CD4-positive, alpha-beta memory T cell (primary cell): Measurements from ENCODE around the gene NHLRC4. TPM values are rescaled to one million over a fixed set of nuclear protein-coding genes. Genes with fewer than 3 reads are reported as not detected.

Experiments
- CTCF ChIA-PET: fragments of 350-600 bp; sonication (Branson Sonifier 250); formaldehyde crosslinking; loops from one replicate; lab custom pipeline; 2021; ENCODE audit warnings: inconsistent platforms; ENCODE audit not compliant: partially characterized antibody; lab: Charles Lee
- POLR2A ChIA-PET: fragments of 350-600 bp; sonication (Branson Sonifier 250); formaldehyde crosslinking; loops from one replicate; lab custom pipeline; 2021; ENCODE audit not compliant: partially characterized antibody; lab: Charles Lee
- DNase-seq, 5 donors: peaks; one replicate each; pipeline versions ENCODE4 v3.0.0 to v3.0.0-alpha.2; 2020 to 2022; ENCODE audit warnings: mixed read lengths in 1 of 5
- H3K27ac ChIP-seq: one replicate; pipeline ENCODE4 v1.7.0; 2013; ENCODE audit warnings: low read depth, low read length
- H3K27me3 ChIP-seq: 2 replicates; pipeline ENCODE4 v1.7.0; 2013; ENCODE audit warnings: mild to moderate bottlenecking, low read length, moderate library complexity; ENCODE audit not compliant: insufficient read depth
- H3K36me3 ChIP-seq: 2 replicates; pipeline ENCODE4 v1.7.0; 2013; ENCODE audit warnings: mild to moderate bottlenecking, low read length, moderate library complexity; ENCODE audit not compliant: insufficient read depth
- H3K4me1 ChIP-seq: 2 replicates; pipeline ENCODE4 v1.7.0; 2013; ENCODE audit warnings: mild to moderate bottlenecking, low read length, moderate library complexity; ENCODE audit not compliant: insufficient read depth
- H3K4me3 ChIP-seq, 2 donors: one replicate each; pipeline ENCODE4 v1.7.0; 2013; ENCODE audit warnings: low read length in 2 of 2, mild to moderate bottlenecking in 1 of 2
- H3K9me3 ChIP-seq, 2 donors: one replicate each; pipeline ENCODE4 v1.7.0; 2013; ENCODE audit warnings: low read length in 2 of 2, control low read depth in 1 of 2; ENCODE audit not compliant: control insufficient read depth in 1 of 2
- H3K27ac Mint-ChIP-seq, 7 donors: one replicate each; pipeline ENCODE4 v1.8.0; 2020 to 2021; ENCODE audit warnings: mixed read lengths in 7 of 7, mild to moderate bottlenecking in 6 of 7, inconsistent platforms in 3 of 7, moderate library complexity in 3 of 7
- H3K27me3 Mint-ChIP-seq, 2 donors: one replicate each; pipeline ENCODE4 v1.8.0; 2020 to 2021; ENCODE audit warnings: mixed read lengths in 2 of 2
- H3K36me3 Mint-ChIP-seq, 2 donors: one replicate each; pipeline ENCODE4 v1.8.0; 2020 to 2021; ENCODE audit warnings: mixed read lengths in 2 of 2, inconsistent platforms in 1 of 2, mild to moderate bottlenecking in 1 of 2
- H3K4me1 Mint-ChIP-seq, 4 donors: one replicate each; pipeline ENCODE4 v1.8.0; 2020 to 2021; ENCODE audit warnings: mixed read lengths in 4 of 4, mild to moderate bottlenecking in 1 of 4
- H3K4me3 Mint-ChIP-seq, 8 donors: one replicate each; pipeline ENCODE4 v1.8.0; 2020 to 2021; ENCODE audit warnings: mixed read lengths in 8 of 8, mild to moderate bottlenecking in 7 of 8, moderate library complexity in 6 of 8, inconsistent platforms in 3 of 8
- H3K9me3 Mint-ChIP-seq, 8 donors: one replicate each; pipeline ENCODE4 v1.8.0; 2020 to 2021; ENCODE audit warnings: mixed read lengths in 8 of 8, mild to moderate bottlenecking in 5 of 8, inconsistent platforms in 3 of 8, moderate library complexity in 1 of 8
- intact Hi-C: fragments of 100-400 bp; cut with micrococcal nuclease; formaldehyde crosslinking; loops from one replicate; pipeline ENCODE4 v1.15.1; 2023
- polyA plus RNA-seq, 2 donors: library from polyadenylated mRNA; unstranded; fragments of 300-500 nt; fragmentation: Illumina TruSeq; gene quantifications; one replicate each; pipeline ENCODE4 v1.2.3, GENCODE V29; 2021
- total RNA-seq, 2 experiments: library from RNA; stranded (reverse); gene quantifications; one replicate each; pipeline ENCODE4 v1.2.3, GENCODE V29; 2021

NHLRC4 gene
- total and polyA plus RNA-seq, 4 experiments from 2014 or later: 2.1 to 3.2 (median 2.5) TPM

GRCh38 chr16:583815-584591 is 17.2 kb downstream of the NHLRC4 start:
- POLR2A ChIA-PET: interaction anchor here (1.0 to 1.7 kb wide), 2 partner anchors 52 to 96 kb away, joined by 4 to 7 read pairs; partner anchors contain the start of genes METTL26 and STUB1
- H3K9me3 ChIP-seq: no peaks in the 10 kb centered on the region
- CTCF ChIA-PET: no interaction called here

GRCh38 chr16:585351-585750 is 18.5 kb downstream of the NHLRC4 start:
- DNase-seq: no peak
- Histone ChIP-seq H3K27ac (no peak overlapping the region), H3K36me3 (no peaks in the 10 kb centered on the region), H3K9me3 (no peaks in the 10 kb centered on the region), H3K4me1 (peaks cover 12% of the 10 kb centered on the region), H3K4me3 (no peak overlapping the region), H3K27me3 (no peaks in the 10 kb centered on the region)
- Mint-ChIP-seq H3K27ac (peak overlapping the region in 1 of 7 donors; percentile 70), H3K4me1 (peaks cover 2 to 25% (median 10%) of the 10 kb centered on the region in 4 donors), H3K27me3 (no peaks in the 10 kb centered on the region), H3K9me3 (peaks cover 0 to 2% (median 0%) of the 10 kb centered on the region in 8 donors), H3K4me3 (no peak overlapping the region), H3K36me3 (peaks cover 0 to 7% of the 10 kb centered on the region in 2 donors)
- ChIA-PET CTCF (no interaction called here), POLR2A (interaction anchor here (0.6 to 1.7 kb wide), 2 partner anchors 51 to 139 kb away, joined by 3 to 7 read pairs; partner anchors contain the start of gene METTL26)
- intact Hi-C loops: loop anchor here (10.0 kb wide), 1 partner anchor 211 kb away; the partner anchor contains the start of gene MRPL28

More at GRCh38 chr16:583815-584591, 17.2 kb downstream of the NHLRC4 start:
- peaks cover 2 to 16% (median 10%) of the 10 kb centered on the region in 4 donors for H3K4me1 Mint-ChIP-seq
- Histone ChIP-seq H3K4me1 (peaks cover 12% of the 10 kb centered on the region), H3K4me3 (no peak overlapping the region), H3K27ac (no peak overlapping the region), H3K36me3 (no peaks in the 10 kb centered on the region), H3K27me3 (no peaks in the 10 kb centered on the region)
- intact Hi-C loops: loop anchor here (10.0 kb wide), 1 partner anchor 209 kb away; the partner anchor contains the start of gene MRPL28
- H3K9me3 Mint-ChIP-seq: no peaks in the 10 kb centered on the region
- H3K27ac Mint-ChIP-seq: no peak overlapping the region
- peaks cover 0 to 1% of the 10 kb centered on the region in 2 donors for H3K36me3 Mint-ChIP-seq
- no peak overlapping the region for H3K4me3 Mint-ChIP-seq
- peak in 1 of 5 donors; percentile 32 for DNase-seq
- no peaks in the 10 kb centered on the region for H3K27me3 Mint-ChIP-seq

- Mint-ChIP-seq H3K27me3 (no peaks in the 10 kb centered on the region), H3K9me3 (peaks cover 0 to 2% (median 0%) of the 10 kb centered on the region in 8 donors), H3K4me1 (peaks cover 9 to 33% (median 17%) of the 10 kb centered on the region in 4 donors), H3K4me3 (no peak overlapping the region), H3K27ac (peak overlapping the region in 3 of 7 donors; percentile 57 to 70 (median 67)), H3K36me3 (peaks cover 0 to 10% of the 10 kb centered on the region in 2 donors)
- CTCF ChIA-PET: no interaction called here
- no peaks in the 10 kb centered on the region for H3K27me3 ChIP-seq
- H3K27ac ChIP-seq: no peak overlapping the region
- peaks cover 20% of the 10 kb centered on the region for H3K4me1 ChIP-seq
- intact Hi-C loops: loop anchor here (10.0 kb wide), 1 partner anchor 211 kb away; the partner anchor contains the start of gene MRPL28
- H3K4me3 ChIP-seq: no peak overlapping the region
- POLR2A ChIA-PET: interaction anchor here (0.6 to 1.2 kb wide), 3 partner anchors 9 to 138 kb away, joined by 3 read pairs; no protein-coding TSS in a partner anchor
- no peaks in the 10 kb centered on the region for H3K9me3 ChIP-seq
- no peak for DNase-seq
- no peaks in the 10 kb centered on the region for H3K36me3 ChIP-seq
These were observed 19.3 kb downstream of the NHLRC4 start for GRCh38 chr16:586047-586644.

- Histone ChIP-seq H3K4me3 (no peak overlapping the region), H3K36me3 (no peaks in the 10 kb centered on the region), H3K27me3 (no peaks in the 10 kb centered on the region), H3K4me1 (peaks cover 25% of the 10 kb centered on the region), H3K9me3 (no peaks in the 10 kb centered on the region), H3K27ac (no peak overlapping the region)
- Mint-ChIP-seq H3K27ac (peak overlapping the region in 6 of 7 donors; percentile 65 to 98 (median 76)), H3K4me3 (peak overlapping the region in 7 of 8 donors; percentile 52 to 97 (median 69)), H3K9me3 (peaks cover 0 to 2% (median 0%) of the 10 kb centered on the region in 8 donors), H3K4me1 (peaks cover 10 to 35% (median 21%) of the 10 kb centered on the region in 4 donors), H3K27me3 (no peaks in the 10 kb centered on the region), H3K36me3 (peaks cover 0 to 10% of the 10 kb centered on the region in 2 donors)
- peak in 1 of 5 donors; percentile 37 for DNase-seq
- CTCF ChIA-PET: no interaction called here
- intact Hi-C loops: loop anchor here (10.0 kb wide), 1 partner anchor 212 kb away; the partner anchor contains the start of gene MRPL28
- POLR2A ChIA-PET: interaction anchor here (1.1 to 2.7 kb wide), 5 partner anchors 10 to 50 kb away, joined by 3 to 18 read pairs (median 6); partner anchors contain the start of genes NHLRC4 and PIGQ
These were observed 20.1 kb downstream of the NHLRC4 start for GRCh38 chr16:586645-587590.

GRCh38 chr16:588639-588888 is 21.8 kb downstream of the NHLRC4 start:
- Histone ChIP-seq H3K4me3 (peak overlapping the region; percentile 69 to 89), H3K4me1 (peaks cover 27% of the 10 kb centered on the region), H3K36me3 (no peaks in the 10 kb centered on the region), H3K27me3 (no peaks in the 10 kb centered on the region), H3K9me3 (no peaks in the 10 kb centered on the region), H3K27ac (peak overlapping the region; percentile 85)
- peak overlapping the region; percentile 93 to 99 (median 97) for H3K4me3 Mint-ChIP-seq
- ChIA-PET CTCF (no interaction called here), POLR2A (interaction anchor here (1.0 to 2.7 kb wide), 8 partner anchors 9 to 61 kb away, joined by 3 to 18 read pairs (median 6); partner anchors contain the start of genes CAPN15, METTL26, NHLRC4 and PIGQ)
- peaks cover 0 to 12% of the 10 kb centered on the region in 2 donors for H3K36me3 Mint-ChIP-seq
- peaks cover 0 to 2% (median 0%) of the 10 kb centered on the region in 8 donors for H3K9me3 Mint-ChIP-seq
- H3K27me3 Mint-ChIP-seq: no peaks in the 10 kb centered on the region
- peaks cover 12 to 44% (median 30%) of the 10 kb centered on the region in 4 donors for H3K4me1 Mint-ChIP-seq
- peak overlapping the region; percentile 91 to 99 (median 99) for H3K27ac Mint-ChIP-seq
- intact Hi-C loops: loop anchor here (2.0 to 10.0 kb wide), 3 partner anchors 90 to 382 kb away; partner anchors contain the start of genes LMF1 and MRPL28
- peak in 4 of 5 donors; percentile 71 to 86 (median 76) for DNase-seq
